PFSK-1 (cell line): ENCODE results near the gene SLC9C1.

Experiments used
- FOXP2 ChIP-seq: optimal IDR thresholded peaks from 2 replicates; pipeline ENCODE3; 2011; ENCODE audit warnings: borderline replicate concordance, control low read depth, inconsistent platforms; ENCODE audit not compliant: insufficient read depth; ENCODE audit errors: extremely low read length, extremely low read depth
- POLR2AphosphoS5 ChIP-seq: IDR thresholded peaks from 2 replicates; pipeline ENCODE4 v1.6.1; 2012; ENCODE audit warnings: low read depth, mild to moderate bottlenecking, control low read depth, low read length, moderate library complexity
- REST ChIP-seq, 2 experiments: IDR thresholded peaks; 2 replicates each; pipeline versions ENCODE4 v1.6.1 to v1.8.0; 2011 to 2012; ENCODE audit warnings: low read depth in 2 of 2, low read length in 2 of 2, control low read depth in 1 of 2, inconsistent platforms in 1 of 2, mild to moderate bottlenecking in 1 of 2, moderate library complexity in 1 of 2; ENCODE audit not compliant: insufficient read depth in 1 of 2
- SIN3A ChIP-seq: IDR thresholded peaks from 2 replicates; pipeline ENCODE4 v1.6.1; 2012; ENCODE audit warnings: mild to moderate bottlenecking, low read length, moderate library complexity, borderline replicate concordance; ENCODE audit not compliant: insufficient read depth
- TAF1 ChIP-seq: IDR thresholded peaks from 2 replicates; pipeline ENCODE4 v1.6.1; 2012; ENCODE audit warnings: low read length, control low read depth, borderline replicate concordance; ENCODE audit not compliant: insufficient read depth

The SLC9C1 gene

GRCh38 chr3:112111785-112112402 is 182.1 kb downstream of the SLC9C1 start:
- TF ChIP-seq SIN3A, result no peak
- TF ChIP-seq FOXP2, result no peak
- no peak for TF ChIP-seq POLR2AphosphoS5
- no peak for TF ChIP-seq REST (IDR thresholded peaks at IDR 0.05; ENCODE audit: insufficient read depth in 1 of 2, low read depth in 2 of 2, low read length in 2 of 2)
- TF ChIP-seq TAF1, result no peak

- TF ChIP-seq POLR2AphosphoS5 (no peak), REST (IDR thresholded peaks at IDR 0.05; ENCODE audit: insufficient read depth in 1 of 2, low read depth in 2 of 2, low read length in 2 of 2) (no peak), FOXP2 (no peak), TAF1 (no peak), SIN3A (no peak)
Observed at GRCh38 chr3:112109322-112109721, 184.7 kb downstream of the SLC9C1 start.

GRCh38 chr3:112104774-112105173 is 189.2 kb downstream of the SLC9C1 start:
- TF ChIP-seq FOXP2 (no peak), SIN3A (no peak), POLR2AphosphoS5 (no peak)

- TF ChIP-seq POLR2AphosphoS5, result no peak
- TF ChIP-seq REST (IDR thresholded peaks at IDR 0.05; ENCODE audit: insufficient read depth in 1 of 2, low read depth in 2 of 2, low read length in 2 of 2), result no peak
- no peak for TF ChIP-seq SIN3A
- TF ChIP-seq TAF1, result no peak
- TF ChIP-seq FOXP2, result no peak
Observed at GRCh38 chr3:112101916-112102315, 192.1 kb downstream of the SLC9C1 start.

GRCh38 chr3:112097378-112097777 is 196.6 kb downstream of the SLC9C1 start:
- TF ChIP-seq SIN3A (no peak), POLR2AphosphoS5 (no peak), FOXP2 (no peak), TAF1 (no peak)

GRCh38 chr3:112096176-112096575 is 197.8 kb downstream of the SLC9C1 start:
- no peak for TF ChIP-seq FOXP2
- TF ChIP-seq SIN3A, result no peak
- TF ChIP-seq TAF1, result no peak
- no peak for TF ChIP-seq REST (IDR thresholded peaks at IDR 0.05; ENCODE audit: insufficient read depth in 1 of 2, low read depth in 2 of 2, low read length in 2 of 2)
- TF ChIP-seq POLR2AphosphoS5, result no peak
